Stimulated activated naive B cell treated with anti-CD40 and anti-IgM and Interleukin-4, amounts not matched to agents 10 μg/mL and 1 μg/mL and 100 μg/mL, for 72 hours (primary cell): ENCODE measurements around the gene C19orf25.
"Not testable (repeated sequence)": the region's sequence is repeated elsewhere in the genome, so short reads cannot be mapped to it uniquely, and the experiment has no call there.

ENCODE experiments used
- ATAC-seq, 2 donors: fragments of 150-1000 bp; cut with Tn5 transposase; replicated peaks; 2 replicates each; pipeline ENCODE4 v1.10.0; 2021; ENCODE audit warnings: moderate library complexity in 1 of 2
- DNase-seq: peaks from one replicate; pipeline ENCODE4 v3.0.0; 2021
- H3K27ac Mint-ChIP-seq: one replicate; pipeline ENCODE4 v1.8.0; 2022; ENCODE audit warnings: mild to moderate bottlenecking, mixed read lengths
- H3K27me3 Mint-ChIP-seq, 2 donors: one replicate each; pipeline ENCODE4 v1.8.0; 2022; ENCODE audit warnings: mixed read lengths in 2 of 2
- H3K36me3 Mint-ChIP-seq, 2 donors: one replicate each; pipeline ENCODE4 v1.8.0; 2022; ENCODE audit warnings: mixed read lengths in 2 of 2, mild to moderate bottlenecking in 1 of 2
- H3K4me1 Mint-ChIP-seq, 2 donors: one replicate each; pipeline ENCODE4 v1.8.0; 2022; ENCODE audit warnings: mixed read lengths in 2 of 2, mild to moderate bottlenecking in 1 of 2
- H3K4me3 Mint-ChIP-seq, 2 donors: one replicate each; pipeline ENCODE4 v1.8.0; 2022; ENCODE audit warnings: mild to moderate bottlenecking in 2 of 2, mixed read lengths in 2 of 2, moderate library complexity in 1 of 2
- H3K9me3 Mint-ChIP-seq, 2 donors: one replicate each; pipeline ENCODE4 v1.8.0; 2022; ENCODE audit warnings: mixed read lengths in 2 of 2, mild to moderate bottlenecking in 1 of 2

The C19orf25 gene

GRCh38 chr19:1507763-1508506 lies 28.9 kb upstream of the C19orf25 start:
- Mint-ChIP-seq H3K9me3 (peaks cover 4 to 7% of the 10 kb centered on the region in 2 donors), H3K27ac (peak overlapping the region; percentile 89), H3K4me3 (peak overlapping the region; percentile 82 to 95)

GRCh38 chr19:1507192-1507660 lies 28.2 kb upstream of the C19orf25 start:
- DNase-seq, result no peak
- H3K27ac Mint-ChIP-seq, result peak overlapping the region; percentile 89
- no peak overlapping the region for H3K4me3 Mint-ChIP-seq
- ATAC-seq, result no peak
- peaks cover 4 to 7% of the 10 kb centered on the region in 2 donors for H3K9me3 Mint-ChIP-seq
- peaks cover 4 to 5% of the 10 kb centered on the region in 2 donors for H3K36me3 Mint-ChIP-seq
- peaks cover 61 to 94% of the 10 kb centered on the region in 2 donors for H3K27me3 Mint-ChIP-seq
- H3K4me1 Mint-ChIP-seq, result peaks cover 12 to 21% of the 10 kb centered on the region in 2 donors

More at GRCh38 chr19:1507763-1508506, 28.9 kb upstream of the C19orf25 start:
- H3K36me3 Mint-ChIP-seq, result peaks cover 4 to 5% of the 10 kb centered on the region in 2 donors
- DNase-seq (peak; percentile 85), ATAC-seq (peak; percentile 95)
- H3K4me1 Mint-ChIP-seq, result peaks cover 10 to 16% of the 10 kb centered on the region in 2 donors
- H3K27me3 Mint-ChIP-seq, result peaks cover 62 to 93% of the 10 kb centered on the region in 2 donors

GRCh38 chr19:1505991-1506881 lies 27.2 kb upstream of the C19orf25 start:
- Mint-ChIP-seq H3K4me3 (no peak overlapping the region), H3K27ac (peak overlapping the region; percentile 0), H3K36me3 (peaks cover 4 to 5% of the 10 kb centered on the region in 2 donors), H3K27me3 (peaks cover 56 to 84% of the 10 kb centered on the region in 2 donors), H3K4me1 (peaks cover 12 to 21% of the 10 kb centered on the region in 2 donors), H3K9me3 (peaks cover 4 to 7% of the 10 kb centered on the region in 2 donors)
- ATAC-seq (no peak), DNase-seq (no peak)

GRCh38 chr19:1505012-1505411 lies 26.0 kb upstream of the C19orf25 start:
- no peak for DNase-seq
- H3K27me3 Mint-ChIP-seq, result peaks cover 50 to 72% of the 10 kb centered on the region in 2 donors
- H3K4me1 Mint-ChIP-seq, result peaks cover 12 to 21% of the 10 kb centered on the region in 2 donors
- H3K36me3 Mint-ChIP-seq, result peaks cover 4 to 5% of the 10 kb centered on the region in 2 donors
- no peak overlapping the region for H3K27ac Mint-ChIP-seq
- no peak for ATAC-seq
- peaks cover 4 to 7% of the 10 kb centered on the region in 2 donors for H3K9me3 Mint-ChIP-seq
- no peak overlapping the region for H3K4me3 Mint-ChIP-seq

- H3K36me3 Mint-ChIP-seq, result peaks cover 4 to 5% of the 10 kb centered on the region in 2 donors
- peaks cover 45 to 63% of the 10 kb centered on the region in 2 donors for H3K27me3 Mint-ChIP-seq
- peaks cover 4 to 7% of the 10 kb centered on the region in 2 donors for H3K9me3 Mint-ChIP-seq
- no peak for DNase-seq
- no peak overlapping the region for H3K4me3 Mint-ChIP-seq
- no peak for ATAC-seq
- peaks cover 12 to 21% of the 10 kb centered on the region in 2 donors for H3K4me1 Mint-ChIP-seq
- H3K27ac Mint-ChIP-seq, result no peak overlapping the region
Measured at GRCh38 chr19:1503925-1504773, 25.1 kb upstream of the C19orf25 start.

- Mint-ChIP-seq H3K27ac (no peak overlapping the region), H3K9me3 (peaks cover 4 to 7% of the 10 kb centered on the region in 2 donors), H3K4me3 (peak overlapping the region in 1 of 2 donors; percentile 25), H3K36me3 (peaks cover 4 to 5% of the 10 kb centered on the region in 2 donors), H3K4me1 (peaks cover 12 to 21% of the 10 kb centered on the region in 2 donors), H3K27me3 (peaks cover 45 to 55% of the 10 kb centered on the region in 2 donors)
- DNase-seq (peak; percentile 42), ATAC-seq (peak; percentile 27 to 30)
Measured at GRCh38 chr19:1503089-1503924, 24.3 kb upstream of the C19orf25 start.

- ATAC-seq (no peak), DNase-seq (no peak)
- peaks cover 4 to 5% of the 10 kb centered on the region in 2 donors for H3K9me3 Mint-ChIP-seq
- H3K27ac Mint-ChIP-seq, result no peak overlapping the region
- H3K27me3 Mint-ChIP-seq, result peaks cover 43 to 53% of the 10 kb centered on the region in 2 donors
- peaks cover under 1 to 2% of the 10 kb centered on the region in 2 donors for H3K36me3 Mint-ChIP-seq
- H3K4me3 Mint-ChIP-seq, result no peak overlapping the region
- peaks cover 7 to 14% of the 10 kb centered on the region in 2 donors for H3K4me1 Mint-ChIP-seq
Measured at GRCh38 chr19:1502433-1503088, 23.5 kb upstream of the C19orf25 start.

- H3K27ac Mint-ChIP-seq, result no peak overlapping the region
- H3K4me1 Mint-ChIP-seq, result peaks cover 3 to 13% of the 10 kb centered on the region in 2 donors
- peaks cover 47 to 50% of the 10 kb centered on the region in 2 donors for H3K27me3 Mint-ChIP-seq
Measured at GRCh38 chr19:1501200-1501595, 22.2 kb upstream of the C19orf25 start.

GRCh38 chr19:1499231-1499630 lies 20.2 kb upstream of the C19orf25 start:
- not testable (repeated sequence) for H3K27ac Mint-ChIP-seq, H3K9me3 Mint-ChIP-seq, ATAC-seq, H3K36me3 Mint-ChIP-seq, DNase-seq, H3K4me3 Mint-ChIP-seq
- Mint-ChIP-seq H3K27me3 (peaks cover 30 to 34% of the 10 kb centered on the region in 2 donors), H3K4me1 (peaks cover 2 to 13% of the 10 kb centered on the region in 2 donors)

More at GRCh38 chr19:1501200-1501595, 22.2 kb upstream of the C19orf25 start:
- no peaks in the 10 kb centered on the region for H3K36me3 Mint-ChIP-seq
- peaks cover 2 to 3% of the 10 kb centered on the region in 2 donors for H3K9me3 Mint-ChIP-seq
- H3K4me3 Mint-ChIP-seq, result no peak overlapping the region
- DNase-seq, result no peak
- ATAC-seq, result no peak

GRCh38 chr19:1497578-1498235 lies 18.7 kb upstream of the C19orf25 start:
- Mint-ChIP-seq H3K4me3 (no peak overlapping the region), H3K4me1 (peaks cover 2% of the 10 kb centered on the region in 2 donors), H3K27ac (no peak overlapping the region), H3K36me3 (no peaks in the 10 kb centered on the region), H3K9me3 (no peaks in the 10 kb centered on the region), H3K27me3 (peaks cover 18 to 23% of the 10 kb centered on the region in 2 donors)
- ATAC-seq (no peak), DNase-seq (no peak)

GRCh38 chr19:1496714-1497577 lies 17.9 kb upstream of the C19orf25 start:
- Mint-ChIP-seq H3K27me3 (peaks cover 20 to 25% of the 10 kb centered on the region in 2 donors), H3K36me3 (no peaks in the 10 kb centered on the region), H3K27ac (no peak overlapping the region), H3K4me3 (no peak overlapping the region), H3K4me1 (no peaks in the 10 kb centered on the region), H3K9me3 (no peaks in the 10 kb centered on the region)
- ATAC-seq, result no peak
- no peak for DNase-seq
